Myometrial cell (primary cell): ENCODE results near the gene PRRT1. TPM values are rescaled to one million over a fixed set of nuclear protein-coding genes. Genes with fewer than 3 reads are reported as not detected.

Experiments
- total RNA-seq: library from RNA; depleted of rRNA; stranded (reverse); fragments of >200 nt; gene quantifications from 2 replicates; pipeline ENCODE4 v1.2.3, GENCODE V29; 2015

Gene PRRT1
- not detected in 2 replicates for total RNA-seq

DNA sequence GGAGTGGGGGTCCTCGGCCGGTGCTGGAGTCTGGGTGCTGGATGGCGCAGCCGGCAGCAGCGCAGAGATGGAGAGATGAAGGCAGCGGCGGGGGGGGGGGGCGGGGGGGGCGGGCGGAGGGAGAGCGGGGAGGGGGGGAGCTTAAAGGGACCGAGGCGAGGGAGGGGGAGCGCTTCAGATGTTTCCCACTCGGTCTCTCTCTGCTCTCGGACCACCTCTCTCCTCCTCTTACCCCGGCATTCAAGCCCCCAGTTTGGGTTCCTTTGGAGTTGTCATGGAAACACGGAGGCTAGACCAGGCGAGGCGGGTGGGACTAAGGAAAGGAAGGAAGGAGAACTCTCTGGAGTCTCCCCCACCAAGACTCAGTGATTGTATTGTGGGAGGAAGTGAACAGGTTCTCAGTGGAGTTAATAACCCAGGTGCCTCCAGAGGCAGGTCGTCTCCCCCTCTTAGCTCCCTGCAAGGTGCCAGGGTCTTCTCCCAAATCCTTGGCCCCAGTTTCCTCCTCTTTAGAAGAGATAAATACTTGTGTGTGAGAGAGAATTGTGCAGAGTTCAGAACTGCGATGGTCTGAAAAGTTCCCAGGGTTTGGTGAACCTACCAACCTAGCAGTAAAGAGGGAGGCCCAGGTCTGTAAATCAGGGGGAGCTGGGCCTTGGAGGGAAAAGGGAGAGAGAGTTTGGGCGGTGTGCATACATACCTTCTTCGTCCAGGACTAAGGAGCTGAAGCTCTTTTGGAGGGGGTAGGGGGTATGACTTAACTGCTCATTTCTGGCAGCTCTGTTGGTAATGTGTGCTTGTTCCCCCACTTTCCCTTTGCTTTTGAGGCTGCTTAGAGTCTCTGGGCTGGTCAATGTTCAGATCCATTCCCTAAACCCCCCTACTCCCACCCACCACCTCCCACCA lies at the start of gene PRRT1:
Gene PRRT1 (minus strand): TSS at position 77 of the 906 bp plus-strand sequence. CDS start 112 bp downstream, outside the sequence.

DNA sequence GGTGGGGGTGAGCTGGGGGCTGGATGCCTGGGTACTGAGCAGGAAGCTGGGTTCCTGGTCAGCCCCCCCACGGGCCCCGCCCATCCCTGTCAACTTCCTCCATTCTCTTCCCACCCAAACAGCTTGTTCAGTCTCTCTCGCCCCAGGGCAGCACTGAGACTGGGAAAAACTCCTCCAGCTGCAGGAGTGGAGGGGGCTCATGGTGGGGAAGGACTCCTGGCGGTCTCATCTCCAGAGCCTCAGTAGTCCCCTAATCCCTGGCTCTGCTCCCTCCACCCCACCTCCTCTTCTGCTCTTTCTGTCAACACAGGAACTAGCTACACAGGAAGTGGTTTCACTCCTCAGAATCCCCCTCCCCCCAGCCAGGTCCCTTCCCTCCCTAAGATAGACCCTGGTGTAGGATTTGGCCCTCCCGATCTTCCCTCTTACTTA lies 40.9 kb upstream of the PRRT1 start, which contains the start of gene GPSM3:
Gene GPSM3 (minus strand): TSS at position 36 of the 432 bp plus-strand sequence. CDS start 130 bp downstream, outside the sequence.

DNA sequence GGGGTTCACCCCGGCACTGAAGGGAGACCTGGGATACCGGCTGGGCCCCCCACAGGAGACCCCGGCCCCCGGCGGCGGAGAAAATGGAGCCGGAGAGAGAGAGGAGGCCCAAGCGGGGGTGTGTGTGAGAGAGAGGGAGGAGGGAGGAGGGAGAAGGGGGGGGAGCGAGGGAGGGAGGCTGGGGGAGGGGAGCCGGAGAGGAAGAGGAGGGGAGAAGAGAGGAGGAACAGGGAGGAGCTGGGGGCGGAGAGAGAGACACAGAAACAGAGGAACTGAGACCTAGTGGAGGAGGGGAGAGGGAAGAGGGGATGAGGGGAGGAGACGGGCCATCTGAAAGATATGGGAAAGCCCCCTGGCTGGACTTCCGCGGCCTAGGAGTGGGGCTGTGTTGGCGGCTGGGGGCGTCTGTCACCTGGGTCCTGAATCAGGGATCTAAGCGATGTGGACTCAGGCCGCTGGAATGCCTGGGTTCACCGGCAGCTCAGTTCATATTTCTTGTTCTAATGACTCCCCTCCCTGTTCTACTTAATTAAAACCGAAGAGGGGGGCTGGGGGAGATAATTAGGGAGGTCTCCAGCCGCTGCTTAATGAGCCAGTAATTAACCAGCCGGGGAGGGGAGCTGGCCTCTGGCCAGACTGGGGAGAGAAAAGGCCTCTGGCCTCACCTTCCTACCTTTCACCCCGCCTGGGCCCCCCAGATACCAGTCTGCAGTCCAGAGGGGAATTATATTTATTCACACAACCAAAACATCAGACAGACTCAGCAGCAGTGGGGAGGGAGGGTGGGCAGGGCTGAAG lies 38.5 kb upstream of the PRRT1 start, which contains the start of gene PBX2:
Gene PBX2 (minus strand): TSS at position 149 of the 798 bp plus-strand sequence. CDS start 287 bp downstream, outside the sequence.

DNA sequence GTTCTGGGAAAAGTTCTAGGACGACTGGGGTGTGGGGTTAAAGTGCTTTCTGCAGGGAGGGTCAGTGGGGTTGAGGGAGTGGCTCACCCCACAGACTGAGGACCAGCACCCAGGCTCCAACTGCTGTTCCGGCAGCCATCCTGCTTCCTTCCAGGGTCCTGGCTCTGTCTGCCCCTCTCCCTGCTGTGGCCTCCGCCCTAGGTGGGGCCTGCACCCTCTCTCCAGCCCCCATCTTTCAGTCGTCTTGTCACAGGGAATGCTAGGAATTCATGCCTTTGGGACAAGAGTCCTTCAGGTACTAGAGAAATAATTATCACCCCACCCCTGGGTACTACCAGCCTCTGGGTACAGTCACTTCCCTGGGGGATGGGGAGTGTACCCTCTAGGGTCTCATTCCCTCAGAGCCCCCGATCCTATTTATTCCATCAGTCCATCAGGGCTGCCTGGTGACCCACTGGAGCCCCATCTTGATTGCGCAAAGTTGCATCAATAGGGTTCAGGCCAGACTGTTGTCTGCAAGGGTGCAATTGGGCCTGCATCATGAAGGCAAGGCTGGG lies 32.4 kb upstream of the PRRT1 start, which contains the start of gene AGER:
Gene AGER (minus strand): TSS at position 170 of the 557 bp plus-strand sequence. CDS start 31 bp downstream, at position 139.

DNA sequence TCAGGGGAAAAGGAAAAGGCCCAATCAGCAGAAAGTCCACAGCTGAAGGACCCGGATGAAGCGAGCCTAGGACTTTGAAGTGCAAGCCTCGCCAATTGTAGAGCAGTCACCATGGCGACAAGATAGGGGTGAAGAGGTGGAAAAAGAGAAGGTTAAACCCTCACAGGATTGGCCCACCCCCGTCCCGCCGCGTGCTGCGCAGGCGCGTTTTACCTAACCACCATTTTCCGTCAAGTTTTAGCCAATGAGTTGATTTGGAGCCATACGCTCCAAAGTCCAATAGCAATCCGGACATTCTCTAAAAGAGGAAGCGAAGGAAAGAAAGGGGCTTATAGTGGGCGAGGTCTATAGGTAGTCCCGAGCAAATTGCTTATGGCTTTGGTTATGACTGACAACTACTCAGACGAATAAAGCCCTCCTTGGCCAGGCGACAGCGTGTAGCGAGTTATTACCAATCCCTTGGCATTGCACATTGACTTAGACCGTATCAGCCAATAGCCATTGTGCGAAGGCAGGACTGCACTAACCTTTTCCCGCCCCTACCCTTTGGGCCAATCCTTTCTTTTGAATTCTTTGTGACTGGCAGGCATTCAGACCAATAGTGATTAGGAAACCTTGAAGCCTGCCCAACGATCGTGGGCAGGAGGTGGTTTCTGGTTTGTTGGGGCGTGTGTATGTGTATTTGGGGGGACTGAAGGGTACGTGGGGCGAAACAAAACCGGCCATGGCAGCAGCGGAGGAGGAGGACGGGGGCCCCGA lies 26.2 kb upstream of the PRRT1 start, which contains the start of gene RNF5:
Gene RNF5 (plus strand): TSS at position 618 of the 759 bp plus-strand sequence. CDS start 107 bp downstream, at position 725.

DNA sequence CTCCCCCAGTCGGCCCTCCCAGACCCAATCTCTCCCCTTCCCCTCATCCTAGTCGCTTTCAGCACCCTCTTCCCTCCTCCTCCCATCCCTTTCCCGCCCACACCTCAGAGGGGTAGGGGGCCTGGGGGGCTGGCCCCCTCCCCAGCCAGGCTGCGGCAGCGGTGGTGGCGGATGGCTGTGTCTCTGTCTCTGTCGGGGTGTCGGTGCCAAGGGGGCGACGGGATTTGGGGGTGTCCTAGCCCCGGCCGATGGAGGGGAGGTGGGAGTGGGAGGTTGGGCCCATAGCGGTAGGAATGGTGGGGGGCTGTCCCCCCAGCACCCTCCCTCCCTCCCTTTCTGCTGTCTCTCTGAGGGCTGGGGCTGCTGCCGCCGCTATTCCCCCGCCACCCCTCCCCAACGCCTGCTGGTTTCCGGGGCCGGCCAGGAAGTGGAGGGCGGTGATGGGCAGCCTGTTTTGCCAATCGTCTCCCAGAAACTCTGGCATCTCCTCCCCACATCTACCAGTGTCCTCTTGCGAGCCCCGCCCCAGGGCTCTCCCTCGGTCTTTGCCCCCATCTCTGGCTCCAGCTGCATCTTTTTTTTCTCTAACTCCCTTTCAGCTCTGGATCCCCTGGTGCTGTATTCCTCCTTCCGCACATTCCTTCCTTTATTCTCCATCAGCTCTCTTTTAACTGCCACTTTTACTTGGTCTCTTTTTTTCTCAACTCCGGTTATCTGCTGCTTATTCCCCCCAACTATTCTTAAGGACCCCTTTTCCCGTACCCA lies 24.2 kb upstream of the PRRT1 start, which contains the start of gene AGPAT1:
Gene AGPAT1 (minus strand): TSS at position 374 of the 765 bp plus-strand sequence. CDS start 4,588 bp downstream, outside the sequence.

DNA sequence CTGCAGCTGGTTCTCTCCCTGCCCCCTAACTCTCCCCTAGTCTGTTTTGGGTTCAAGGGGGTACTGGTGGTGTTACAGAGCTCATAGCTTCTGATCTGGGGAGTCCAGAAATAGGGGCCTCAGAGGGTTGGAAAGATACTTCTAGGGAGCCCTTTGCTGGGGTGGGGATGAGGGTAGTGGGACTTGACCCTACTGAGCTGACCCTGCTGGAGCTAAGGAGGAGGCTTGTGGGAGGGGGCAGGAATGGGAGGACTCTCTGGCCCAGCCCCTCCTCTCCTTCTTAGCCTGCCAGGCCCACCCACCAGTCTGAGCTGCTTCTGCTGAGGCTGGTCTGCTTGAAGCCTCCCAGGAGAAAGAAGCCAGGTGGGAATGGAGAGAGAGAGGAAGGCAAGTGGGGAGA lies 12.6 kb upstream of the PRRT1 start, which contains the start of gene EGFL8:
Gene EGFL8 (plus strand): TSS at position 301 of the 400 bp plus-strand sequence. CDS start 1,571 bp downstream, outside the sequence.

DNA sequence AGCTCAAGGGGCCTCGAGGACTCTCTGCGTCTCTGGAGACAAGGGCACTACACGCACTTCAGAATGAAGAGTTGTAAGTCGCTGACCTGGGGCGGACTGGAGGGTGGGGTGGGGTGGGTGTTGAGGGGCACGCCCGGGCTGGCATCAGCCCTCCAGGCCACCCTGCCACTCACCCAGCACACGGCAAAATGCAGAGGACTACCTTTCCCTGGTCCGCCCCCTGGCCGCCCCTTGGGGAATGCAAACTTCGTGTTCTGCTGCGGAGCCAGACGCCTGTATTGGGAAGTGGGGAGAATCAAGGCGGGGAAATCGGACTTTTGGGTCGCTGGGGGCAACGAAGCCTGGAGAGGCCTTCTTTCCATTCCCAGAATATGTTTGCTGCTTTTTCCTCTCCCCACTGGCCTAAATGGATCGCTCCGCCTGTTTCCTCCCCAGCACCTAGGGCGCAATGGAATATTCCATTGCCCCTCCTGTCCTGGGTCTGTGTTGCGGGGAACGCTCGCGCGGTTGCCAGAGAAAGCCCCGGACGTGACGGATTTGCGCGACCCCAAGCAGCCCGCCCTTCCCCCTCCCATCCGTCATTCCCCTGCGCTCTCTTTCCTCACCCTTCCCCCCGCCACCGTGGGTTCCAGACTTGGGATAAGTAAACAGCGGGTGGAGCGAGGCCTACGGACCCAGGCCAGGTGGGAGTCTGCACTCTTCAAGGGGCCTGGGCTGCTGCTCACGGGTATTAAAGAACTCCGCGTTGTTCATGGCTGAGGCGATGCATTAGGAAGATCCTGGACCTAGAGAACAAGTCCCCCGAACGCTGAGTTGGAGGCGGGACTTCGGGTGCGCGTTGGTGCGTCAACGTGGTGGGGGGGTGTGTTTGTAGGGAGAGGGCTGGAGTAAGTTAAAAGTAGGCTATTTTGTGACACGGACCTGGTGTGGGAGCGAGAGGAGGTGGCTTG lies 2.1 kb upstream of the PRRT1 start, which contains the start of gene PPT2:
Gene PPT2 (plus strand): TSS at position 578 of the 950 bp plus-strand sequence. CDS start 454 bp downstream, outside the sequence.

DNA sequence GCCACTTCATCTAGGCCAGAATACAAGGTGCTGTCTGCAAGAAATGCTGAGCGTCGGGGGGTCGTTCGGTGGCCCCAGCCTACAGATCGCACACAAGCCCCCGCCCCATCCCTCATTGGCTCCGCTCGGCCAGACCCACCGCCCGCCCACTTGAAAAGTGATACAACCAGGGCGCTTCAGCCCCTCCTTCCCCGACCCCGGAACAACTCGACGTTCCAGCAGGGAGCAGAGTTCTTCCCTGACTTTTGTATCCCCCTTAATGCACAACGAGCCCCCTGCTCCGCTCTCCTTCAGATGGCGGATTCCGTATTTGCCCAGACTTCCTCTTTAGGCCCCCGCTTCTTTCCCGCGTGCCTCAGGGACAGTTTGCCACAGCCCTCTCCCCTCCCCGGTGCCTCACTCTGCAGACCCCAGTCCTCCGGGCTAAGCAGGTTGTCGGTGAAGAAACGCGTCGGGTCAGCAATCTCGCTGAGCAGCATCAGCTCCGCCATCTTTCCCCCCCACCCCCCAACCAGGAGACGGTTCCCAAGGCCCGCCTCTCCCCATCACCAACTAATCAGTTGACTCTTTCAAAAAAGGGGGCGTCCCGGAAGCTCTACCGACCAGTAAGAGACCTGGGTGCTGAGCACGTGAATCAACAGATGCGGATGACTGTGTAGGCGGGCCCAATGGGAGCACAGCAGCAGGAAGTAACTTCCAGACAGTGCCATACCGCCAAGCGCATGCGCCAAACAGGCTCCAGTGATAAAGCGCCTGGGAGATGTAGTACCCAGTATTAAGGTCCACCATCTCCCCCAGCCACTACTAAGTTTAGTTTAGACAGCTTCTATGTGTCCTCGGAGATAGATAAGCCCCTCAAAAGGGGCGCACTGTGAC lies 23.8 kb downstream of the PRRT1 start, which contains the start of gene ATF6B:
Gene ATF6B (minus strand): TSS at position 530 of the 876 bp plus-strand sequence. CDS start 39 bp downstream, at position 491.

DNA sequence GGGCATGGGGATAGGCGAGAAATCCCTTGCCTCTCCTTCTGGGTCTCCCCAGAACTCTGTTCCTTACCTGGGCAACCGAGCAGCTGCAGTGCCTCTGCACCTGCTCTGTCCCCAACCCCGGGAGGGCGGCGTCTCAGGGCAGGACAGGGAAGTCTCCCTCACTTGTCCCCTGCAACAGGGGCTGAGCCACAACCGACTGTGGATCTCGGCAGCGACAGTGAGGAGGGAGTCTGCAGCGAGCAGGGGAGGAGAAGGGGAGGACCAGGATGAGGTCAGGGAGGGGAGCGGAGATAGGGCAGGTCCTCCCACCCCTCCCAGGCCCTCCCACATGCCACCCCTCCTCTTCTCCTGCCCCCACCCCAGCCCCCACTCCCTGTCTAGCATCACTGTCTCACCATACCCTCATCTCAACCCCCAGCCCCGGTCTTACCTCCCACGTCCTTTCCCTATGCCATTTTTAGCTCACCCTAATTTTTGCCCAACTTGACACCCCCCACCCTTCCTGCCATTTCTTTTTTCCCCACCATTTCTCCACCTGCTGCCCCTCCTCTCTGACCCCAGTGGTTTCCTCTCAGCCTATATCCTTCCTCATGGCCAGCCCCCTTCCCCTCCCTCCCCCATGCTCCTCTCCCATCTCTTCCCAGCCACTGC lies 42.5 kb downstream of the PRRT1 start, which contains the start of gene TNXB:
Gene TNXB (minus strand): TSS at position 225 of the 651 bp plus-strand sequence. CDS start 11,140 bp downstream, outside the sequence.

Other genes with a start within 250 kb of the PRRT1 start
- gene ZBTB12, start 249.9 kb downstream of the PRRT1 start, total RNA-seq = 2.0 and 2.3 TPM in 2 replicates
- gene C2, start 224.2 kb downstream of the PRRT1 start, total RNA-seq = 1.4 and 2.0 TPM in 2 replicates
- 0.86 and 1.6 TPM in 2 replicates for gene CFB, start 205.8 kb downstream of the PRRT1 start, total RNA-seq
- 133 and 192 TPM in 2 replicates for gene NELFE, start 193.0 kb downstream of the PRRT1 start, total RNA-seq
- gene SKIC2, start 192.8 kb downstream of the PRRT1 start, total RNA-seq = 52.8 and 85.6 TPM in 2 replicates
- gene DXO, start 179.8 kb downstream of the PRRT1 start, total RNA-seq = 12.7 and 16.1 TPM in 2 replicates
- gene C4A, start 169.9 kb downstream of the PRRT1 start, total RNA-seq = 5.0 and 8.1 TPM in 2 replicates
- gene C4B, start 137.1 kb downstream of the PRRT1 start, total RNA-seq = 3.7 and 6.6 TPM in 2 replicates
- gene CYP21A2, start 113.5 kb downstream of the PRRT1 start, total RNA-seq = 1.4 TPM in 1 of 2 replicates, not detected in the other
- 0.29 and 1.4 TPM in 2 replicates for gene TNXB, start 42.6 kb downstream of the PRRT1 start, total RNA-seq
- gene ATF6B, start 23.7 kb downstream of the PRRT1 start, total RNA-seq = 20.4 and 21.3 TPM in 2 replicates
- gene FKBPL, start 21.7 kb downstream of the PRRT1 start, total RNA-seq = 4.4 and 10.4 TPM in 2 replicates
- gene PPT2, start 2.2 kb upstream of the PRRT1 start, total RNA-seq = 13.5 and 21.3 TPM in 2 replicates
- gene EGFL8, start 12.7 kb upstream of the PRRT1 start, total RNA-seq = 1.2 TPM in 1 of 2 replicates, not detected in the other
- 67.0 and 69.8 TPM in 2 replicates for gene AGPAT1, start 24.1 kb upstream of the PRRT1 start, total RNA-seq
- 48.2 and 69.5 TPM in 2 replicates for gene RNF5, start 26.5 kb upstream of the PRRT1 start, total RNA-seq
- gene AGER, start 32.3 kb upstream of the PRRT1 start, total RNA-seq = 2.3 and 5.5 TPM in 2 replicates
- 34.3 and 34.9 TPM in 2 replicates for gene PBX2, start 38.3 kb upstream of the PRRT1 start, total RNA-seq
- 6.6 and 9.9 TPM in 2 replicates for gene GPSM3, start 40.7 kb upstream of the PRRT1 start, total RNA-seq
- 0.58 and 1.4 TPM in 2 replicates for gene NOTCH4, start 72.1 kb upstream of the PRRT1 start, total RNA-seq
- not detected in 2 replicates for gene TSBP1, start 220.0 kb upstream of the PRRT1 start, total RNA-seq